IPS DF 19.7 (cell line): ENCODE results near the gene DAP.

Source experiments
- DNase-seq: peaks from one replicate; pipeline ENCODE4 v3.0.0-alpha.2; 2013; ENCODE audit warnings: low read depth, low spot score

The DAP gene

GRCh38 chr5:10709933-10710332 lies 51.1 kb downstream of the DAP start:
- DNase-seq, result no peak

DNA sequence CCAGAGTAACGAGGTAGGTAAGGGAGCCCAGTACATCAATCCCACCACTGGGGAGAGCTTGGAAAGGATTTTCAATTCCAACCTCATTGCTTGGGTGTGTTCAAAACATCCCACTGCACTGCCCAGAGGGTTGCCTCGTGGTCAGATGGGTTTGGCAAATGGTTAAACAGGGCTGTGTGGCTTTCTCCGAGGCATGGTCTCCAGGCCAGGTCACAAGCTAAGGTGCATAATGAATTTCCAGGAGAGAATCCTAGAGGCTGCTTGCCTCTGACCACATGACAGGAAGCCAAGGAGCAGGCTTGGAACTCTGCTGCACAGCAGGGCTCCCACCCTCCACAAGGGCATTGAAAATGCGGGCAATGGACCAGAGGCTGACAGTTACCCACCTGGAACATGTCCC lies 51.6 kb downstream of the DAP start:
- no peak for DNase-seq

- no peak for DNase-seq
These were observed 52.7 kb downstream of the DAP start for GRCh38 chr5:10708189-10708944.

DNA sequence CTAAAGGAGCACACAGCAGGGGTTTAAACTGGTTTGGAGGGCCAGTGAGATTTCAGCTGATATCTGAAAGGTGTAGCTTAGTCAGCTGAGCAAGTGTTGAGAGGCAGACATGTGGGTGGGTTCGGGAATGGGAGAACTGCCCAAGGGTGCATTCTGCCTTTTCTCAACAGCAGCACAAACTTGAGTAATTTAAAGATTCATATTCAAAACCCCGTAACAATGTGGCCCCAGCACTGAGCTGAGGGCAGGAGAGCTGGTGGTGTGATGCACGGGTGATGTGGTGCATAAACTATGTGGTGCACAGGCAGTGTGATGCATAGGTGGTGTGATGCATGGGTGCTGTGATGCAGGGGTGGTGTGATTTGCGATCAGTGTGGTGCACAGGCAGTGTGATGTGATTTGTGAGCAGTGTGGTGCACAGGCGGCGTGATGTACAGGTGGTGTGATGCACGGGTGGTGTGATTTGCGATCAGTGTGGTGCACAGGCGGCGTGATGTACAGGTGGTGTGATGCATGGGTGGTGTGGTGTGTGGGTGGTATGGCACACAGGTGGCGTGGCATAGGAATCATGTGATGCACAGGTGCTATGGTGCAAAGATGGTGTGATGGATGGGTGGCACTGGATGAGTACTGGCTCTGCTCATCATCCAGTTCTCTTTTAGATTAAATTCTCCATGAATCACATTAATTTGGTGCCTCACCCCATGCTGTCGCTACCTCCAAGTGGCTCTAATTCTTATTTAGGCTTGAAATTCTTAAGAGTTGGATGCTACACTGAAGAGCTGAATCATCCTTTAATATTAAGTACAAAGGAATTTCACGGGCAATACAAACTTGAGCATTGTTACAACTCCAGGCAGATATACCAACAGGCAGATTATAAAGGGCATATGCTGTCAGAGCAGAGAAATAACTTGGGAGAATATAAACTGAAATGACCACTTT lies 53.6 kb downstream of the DAP start:
- DNase-seq, result no peak

DNA sequence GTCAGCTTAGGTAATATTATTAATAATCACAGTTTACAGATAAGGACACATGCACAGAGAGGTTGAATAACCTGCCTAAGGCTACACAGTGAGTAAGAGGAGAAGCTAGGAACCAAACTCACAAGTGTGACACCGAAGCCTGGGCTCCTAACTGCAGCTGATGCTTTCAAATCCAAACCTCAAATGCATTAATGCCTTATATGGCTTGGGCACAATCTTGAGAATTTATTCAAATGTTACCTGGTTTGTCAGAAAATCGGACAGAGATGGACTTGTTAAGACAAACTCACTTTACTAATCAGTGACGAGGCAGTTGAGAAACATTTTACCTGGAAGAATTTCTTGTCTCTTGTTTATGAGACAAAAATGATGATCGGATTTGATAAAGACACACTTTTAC lies 54.7 kb downstream of the DAP start:
- DNase-seq, result no peak

- no peak for DNase-seq
These were observed 55.3 kb downstream of the DAP start for GRCh38 chr5:10705747-10706146.

DNA sequence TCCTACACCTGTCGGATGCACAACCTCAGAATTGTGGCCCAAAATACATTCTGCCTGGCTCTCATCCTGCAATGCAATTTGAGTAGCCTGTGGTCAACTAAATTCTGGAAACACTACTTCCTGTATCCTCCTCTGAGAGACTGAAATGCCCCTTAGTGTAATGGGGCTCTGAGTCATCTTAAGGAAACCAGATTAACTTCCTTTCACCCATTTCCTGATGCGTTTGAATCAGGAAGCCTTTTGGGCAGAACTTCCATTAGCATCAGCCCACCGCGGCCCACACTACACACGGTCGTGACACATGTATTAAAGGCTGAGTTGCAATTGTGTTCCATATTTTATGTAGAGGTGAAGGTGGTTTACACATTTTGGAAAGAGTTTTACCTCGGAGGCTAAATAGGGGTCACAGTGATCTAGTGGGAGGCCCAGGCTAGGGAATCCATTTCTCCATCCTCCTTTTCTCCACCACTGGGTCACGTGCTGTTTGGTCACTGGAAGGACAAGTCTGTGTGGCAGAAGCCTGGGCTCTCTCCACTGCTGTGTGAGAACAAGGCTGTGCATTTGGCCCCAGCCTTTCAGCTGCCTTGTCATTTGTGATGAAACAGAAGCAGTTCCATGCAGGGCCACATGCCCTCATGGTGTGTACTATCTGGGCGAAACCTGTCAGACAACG lies 55.9 kb downstream of the DAP start:
- no peak for DNase-seq

DNA sequence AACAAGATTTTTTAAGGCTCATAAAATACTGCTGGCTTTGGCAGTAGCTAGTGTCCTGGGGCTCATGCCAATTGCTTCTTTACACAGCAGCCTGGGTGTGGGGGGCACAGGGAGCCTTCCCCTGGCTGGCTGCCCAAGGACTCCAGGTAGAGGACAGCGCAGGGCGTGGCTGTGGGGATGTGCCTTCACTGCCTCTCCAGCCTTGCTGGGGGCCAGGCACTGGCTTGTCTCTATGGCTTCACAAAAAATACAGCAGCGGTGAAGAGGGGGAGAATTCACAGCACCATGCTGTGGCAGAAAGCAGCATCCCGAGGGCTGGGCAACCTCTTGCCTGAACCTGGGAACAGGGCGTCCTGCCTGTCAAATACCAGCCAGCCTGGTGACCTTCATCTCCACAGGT lies 57.4 kb downstream of the DAP start:
- DNase-seq, result no peak

GRCh38 chr5:10702911-10703491 lies 58.0 kb downstream of the DAP start:
- no peak for DNase-seq

- no peak for DNase-seq
These were observed 58.9 kb downstream of the DAP start for GRCh38 chr5:10702040-10702629.

DNA sequence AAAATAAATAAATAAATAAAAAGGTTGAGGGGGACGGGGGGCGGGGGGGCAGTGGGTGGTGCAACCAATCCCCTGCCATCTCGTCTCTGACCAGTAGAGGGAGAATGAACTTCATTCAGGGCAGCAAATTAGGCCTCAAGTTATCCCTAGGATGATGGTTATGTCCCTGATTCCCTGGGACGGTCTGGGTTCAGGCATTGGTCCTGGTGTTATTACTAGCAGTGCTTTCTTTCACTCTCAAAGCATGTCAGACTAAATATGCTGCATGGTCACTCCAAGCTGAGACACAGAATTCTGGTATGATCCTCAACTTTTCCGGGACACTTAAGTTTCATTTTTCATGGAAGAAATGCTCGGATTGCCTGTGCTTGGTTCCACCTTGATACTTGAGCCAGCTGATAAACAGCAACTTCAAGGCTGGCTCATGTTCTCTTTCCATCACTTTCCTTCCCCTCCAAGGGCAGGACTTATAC lies 59.4 kb downstream of the DAP start:
- DNase-seq, result no peak

- DNase-seq, result no peak
These were observed 60.5 kb downstream of the DAP start for GRCh38 chr5:10700516-10700915.

DNA sequence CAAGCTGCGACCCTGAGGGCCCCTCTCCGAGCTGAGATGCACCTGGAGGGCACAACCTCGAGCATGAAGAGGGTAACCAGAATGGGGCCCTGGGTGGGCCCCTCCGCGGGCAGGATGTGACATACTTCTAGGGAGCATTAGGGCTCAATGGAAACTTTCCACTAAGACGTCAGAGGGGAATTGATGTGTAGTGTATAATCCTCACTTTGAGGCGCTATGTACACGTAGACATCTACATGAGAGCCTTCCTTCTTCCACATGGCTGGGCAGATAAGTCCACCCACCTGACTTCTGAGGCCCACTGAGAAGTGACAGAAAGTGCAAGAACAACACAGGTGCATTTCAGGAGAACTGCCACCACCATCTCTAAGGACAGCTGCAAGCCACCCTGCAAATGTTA lies 61.0 kb downstream of the DAP start:
- no peak for DNase-seq

DNA sequence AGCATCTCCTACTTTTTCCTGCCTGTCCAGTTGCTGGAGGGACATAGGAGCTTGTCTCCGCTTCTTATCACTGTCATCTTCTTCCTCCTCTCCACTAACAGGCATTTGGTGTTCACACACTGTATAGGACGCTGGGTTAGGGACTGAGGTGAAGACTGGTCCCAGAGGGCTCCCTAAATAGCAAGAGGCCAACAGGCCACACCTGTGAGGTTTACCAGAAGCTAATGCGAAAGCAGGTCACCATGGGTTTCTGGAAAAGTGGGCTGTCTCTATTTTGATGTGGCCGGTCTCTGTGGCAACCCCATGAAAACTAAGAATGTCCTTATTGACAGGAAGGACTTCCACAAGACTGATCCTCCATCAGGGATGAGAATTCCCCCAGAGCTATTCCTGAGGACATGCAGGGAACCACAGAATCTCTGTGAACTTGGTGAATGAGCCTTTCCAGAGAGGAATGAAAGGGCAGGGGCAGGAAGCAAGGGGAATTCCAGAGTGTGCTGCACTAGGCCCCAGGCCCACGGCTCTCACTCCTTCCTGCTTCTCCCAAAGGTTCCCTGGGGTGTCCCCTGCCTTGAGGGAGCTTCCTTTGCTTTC lies 61.7 kb downstream of the DAP start:
- DNase-seq, result no peak

DNA sequence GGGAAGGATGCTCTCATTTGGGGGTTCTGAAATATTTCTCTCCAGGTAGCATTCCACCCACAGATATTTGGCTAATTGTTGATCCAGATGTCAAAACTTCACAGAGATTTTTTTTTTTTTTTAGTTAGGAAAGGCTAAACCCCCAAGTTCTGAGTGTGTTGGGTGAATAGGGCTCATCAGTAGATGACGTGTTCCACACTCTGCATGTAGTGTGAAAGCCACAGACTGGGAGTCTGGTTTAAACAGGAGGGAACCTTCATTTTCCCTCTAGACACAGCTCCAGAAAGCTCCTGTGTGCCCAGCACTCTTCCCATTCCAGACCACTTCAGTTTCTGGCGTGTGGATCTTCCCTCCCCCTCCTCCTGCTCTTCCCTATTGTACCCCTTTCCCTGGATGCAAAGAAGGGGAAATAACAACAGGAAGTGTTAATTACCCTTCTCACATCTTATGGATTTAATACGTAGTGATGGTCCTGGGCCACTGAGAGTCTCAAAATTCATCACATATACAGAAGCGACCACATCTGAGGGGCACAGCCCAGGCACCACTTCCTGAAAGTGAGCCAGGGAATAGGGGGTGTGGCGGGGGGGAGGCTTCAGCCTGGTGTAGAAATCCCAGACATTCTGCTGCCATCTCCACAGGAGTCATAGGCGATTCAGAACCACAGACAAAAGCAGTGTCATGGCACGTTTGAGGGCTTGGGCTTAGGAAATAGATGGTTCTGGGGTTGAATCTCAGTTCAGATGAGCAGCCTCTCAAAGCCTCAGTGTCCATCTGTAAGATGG lies 65.1 kb downstream of the DAP start:
- DNase-seq, result no peak

- peak; percentile 17 for DNase-seq
These were observed 65.9 kb downstream of the DAP start for GRCh38 chr5:10695055-10695649.

- DNase-seq, result no peak
These were observed 68.9 kb downstream of the DAP start for GRCh38 chr5:10691826-10692785.
